ACC112 (cell line): ENCODE data around the gene TADA2A.
A peak's percentile ranks its signal among the peaks of the same experiment; 100 is the strongest.

Experiments
- H2AFZ ChIP-seq: fragments of 200-600 bp; sonication (generic); one replicate; pipeline ENCODE4 v1.6.0; 2017; ENCODE audit warnings: antibody characterized with exemption, low read length; ENCODE audit not compliant: unreplicated experiment
- H3K27ac ChIP-seq: fragments of 200-600 bp; sonication (generic); 2 replicates; pipeline ENCODE4 v1.5.1; 2014; ENCODE audit warnings: low read depth, mild to moderate bottlenecking, antibody characterized with exemption, low read length, moderate library complexity
- H3K27me3 ChIP-seq: fragments of 200-600 bp; sonication (generic); 2 replicates; pipeline ENCODE4 v1.6.1; 2014; ENCODE audit warnings: mild to moderate bottlenecking, antibody characterized with exemption, low read length, moderate library complexity, mixed read lengths; ENCODE audit not compliant: insufficient read depth
- H3K36me3 ChIP-seq: fragments of 200-600 bp; sonication (generic); 2 replicates; pipeline ENCODE4 v1.6.1; 2016; ENCODE audit warnings: mild to moderate bottlenecking, antibody characterized with exemption, low read length, moderate library complexity, mixed read lengths; ENCODE audit not compliant: insufficient read depth
- H3K4me1 ChIP-seq: fragments of 200-600 bp; sonication (generic); one replicate; pipeline ENCODE4 v1.6.1; 2016; ENCODE audit warnings: low read length, mixed read lengths; ENCODE audit not compliant: insufficient read depth, unreplicated experiment, control insufficient read depth
- H3K4me3 ChIP-seq: fragments of 200-600 bp; sonication (generic); 2 replicates; pipeline ENCODE4 v1.5.1; 2014; ENCODE audit warnings: mild to moderate bottlenecking, low read depth, low read length
- H3K79me2 ChIP-seq: fragments of 200-600 bp; sonication (generic); one replicate; pipeline ENCODE4 v1.6.0; 2016; ENCODE audit warnings: low read length; ENCODE audit not compliant: control insufficient read depth, unreplicated experiment, insufficient read depth

Gene TADA2A

GRCh38 chr17:37493249-37494027, 86.8 kb downstream of the TADA2A start:
- Histone ChIP-seq H3K79me2 (peaks cover 75% of the 10 kb centered on the region), H3K4me3 (peak overlapping the region; percentile 94), H3K27ac (peak overlapping the region; percentile 88), H3K4me1 (peaks cover 37% of the 10 kb centered on the region), H2AFZ (no peak overlapping the region), H3K27me3 (no peaks in the 10 kb centered on the region), H3K36me3 (no peaks in the 10 kb centered on the region)

- Histone ChIP-seq H3K79me2 (peaks cover 79% of the 10 kb centered on the region), H3K36me3 (no peaks in the 10 kb centered on the region), H3K27ac (peak overlapping the region; percentile 88), H2AFZ (no peak overlapping the region), H3K27me3 (no peaks in the 10 kb centered on the region), H3K4me1 (peaks cover 34% of the 10 kb centered on the region), H3K4me3 (no peak overlapping the region; the same call in 1 of the 2 replicates)
These were observed 87.7 kb downstream of the TADA2A start for GRCh38 chr17:37494401-37494831.

GRCh38 chr17:37494971-37495370, 88.3 kb downstream of the TADA2A start:
- H3K27ac ChIP-seq, result no peak overlapping the region
- no peak overlapping the region for H2AFZ ChIP-seq
- H3K27me3 ChIP-seq, result no peaks in the 10 kb centered on the region
- H3K36me3 ChIP-seq, result 0 out of 2 replicates have a peak, but pooled peaks cover 3% of the 10 kb centered on the region
- H3K4me1 ChIP-seq, result peaks cover 34% of the 10 kb centered on the region
- H3K79me2 ChIP-seq, result peaks cover 84% of the 10 kb centered on the region
- no peak overlapping the region for H3K4me3 ChIP-seq

- Histone ChIP-seq H3K79me2 (peaks cover 83% of the 10 kb centered on the region), H3K27ac (no peak overlapping the region), H3K4me3 (no peak overlapping the region), H2AFZ (no peak overlapping the region), H3K27me3 (no peaks in the 10 kb centered on the region), H3K36me3 (0 out of 2 replicates have a peak, but pooled peaks cover 7% of the 10 kb centered on the region), H3K4me1 (no peaks in the 10 kb centered on the region)
These were observed 93.7 kb downstream of the TADA2A start for GRCh38 chr17:37500378-37500777.

GRCh38 chr17:37502009-37502936, 95.6 kb downstream of the TADA2A start:
- Histone ChIP-seq H2AFZ (no peak overlapping the region), H3K36me3 (0 out of 2 replicates have a peak, but pooled peaks cover 7% of the 10 kb centered on the region), H3K4me3 (no peak overlapping the region), H3K4me1 (no peaks in the 10 kb centered on the region), H3K79me2 (peaks cover 85% of the 10 kb centered on the region), H3K27me3 (no peaks in the 10 kb centered on the region), H3K27ac (no peak overlapping the region)

GRCh38 chr17:37503148-37503547, 96.5 kb downstream of the TADA2A start:
- peaks cover 86% of the 10 kb centered on the region for H3K79me2 ChIP-seq

GRCh38 chr17:37505333-37505732, 98.6 kb downstream of the TADA2A start:
- Histone ChIP-seq H3K4me1 (no peaks in the 10 kb centered on the region), H2AFZ (no peak overlapping the region), H3K27me3 (no peaks in the 10 kb centered on the region), H3K36me3 (0 out of 2 replicates have a peak, but pooled peaks cover under 1% of the 10 kb centered on the region), H3K79me2 (peaks cover 84% of the 10 kb centered on the region), H3K27ac (no peak overlapping the region), H3K4me3 (no peak overlapping the region)

More at GRCh38 chr17:37503148-37503547, 96.5 kb downstream of the TADA2A start:
- H2AFZ ChIP-seq, result no peak overlapping the region
- H3K4me3 ChIP-seq, result no peak overlapping the region
- H3K27ac ChIP-seq, result no peak overlapping the region
- 0 out of 2 replicates have a peak, but pooled peaks cover 7% of the 10 kb centered on the region for H3K36me3 ChIP-seq
- no peaks in the 10 kb centered on the region for H3K27me3 ChIP-seq
- H3K4me1 ChIP-seq, result no peaks in the 10 kb centered on the region

- no peaks in the 10 kb centered on the region for H3K4me1 ChIP-seq
- H2AFZ ChIP-seq, result no peak overlapping the region
- H3K27me3 ChIP-seq, result no peaks in the 10 kb centered on the region
- no peak overlapping the region for H3K4me3 ChIP-seq
- peaks cover 77% of the 10 kb centered on the region for H3K79me2 ChIP-seq
- no peak overlapping the region for H3K27ac ChIP-seq
- peaks cover 3% of the 10 kb centered on the region; the same call in 1 of the 2 replicates for H3K36me3 ChIP-seq
These were observed 100.0 kb downstream of the TADA2A start for GRCh38 chr17:37506678-37507077.

GRCh38 chr17:37507111-37507510, 100.4 kb downstream of the TADA2A start:
- Histone ChIP-seq H3K36me3 (peaks cover 3% of the 10 kb centered on the region; the same call in 1 of the 2 replicates), H3K4me1 (no peaks in the 10 kb centered on the region), H3K27me3 (no peaks in the 10 kb centered on the region), H2AFZ (no peak overlapping the region), H3K4me3 (no peak overlapping the region), H3K27ac (no peak overlapping the region), H3K79me2 (peaks cover 75% of the 10 kb centered on the region)

GRCh38 chr17:37510056-37510455, 103.4 kb downstream of the TADA2A start:
- Histone ChIP-seq H3K36me3 (peaks cover 13% of the 10 kb centered on the region), H3K27ac (no peak overlapping the region), H3K4me1 (no peaks in the 10 kb centered on the region), H3K27me3 (no peaks in the 10 kb centered on the region), H3K4me3 (no peak overlapping the region), H3K79me2 (peaks cover 47% of the 10 kb centered on the region), H2AFZ (no peak overlapping the region)
